ENCODE results near the gene ITIH2. TPM values are rescaled to one million over a fixed set of nuclear protein-coding genes. Genes with fewer than 3 reads are reported as not detected.

Gene ITIH2
- total RNA-seq, 2 experiments from 2014 or later: not detected

GRCh38 chr10:7788639-7789286 lies 85.6 kb downstream of the ITIH2 start:
- BruUV-seq (replicated peaks): no TSS peak
- Histone ChIP-seq H3K9me2 (ENCODE audit: insufficient read depth, low read length) (no peaks in the 10 kb centered on the region), H3K4me2 (ENCODE audit: low read length) (peak overlapping the region; percentile 91), H3K27ac (ENCODE audit: low read depth, low read length, poor library complexity, severe bottlenecking) (peak overlapping the region; percentile 35), H2AFZ (ENCODE audit: low read length) (no peak overlapping the region; the same call in 1 of the 2 replicates), H3K9me3 (ENCODE audit: low read length) (no peaks in the 10 kb centered on the region), H4K20me1 (ENCODE audit: insufficient read depth, low read length) (peaks cover 46% of the 10 kb centered on the region), H3K79me2 (ENCODE audit: insufficient read depth, low read depth, low read length) (peaks cover 98% of the 10 kb centered on the region), H3K4me1 (ENCODE audit: insufficient read depth, low read length, poor library complexity, severe bottlenecking) (peaks cover 24% of the 10 kb centered on the region), H3K36me3 (ENCODE audit: insufficient read depth, low read length) (peaks cover 45% of the 10 kb centered on the region), H3K4me3 (ENCODE audit: low read depth, low read length, poor library complexity, severe bottlenecking) (peak overlapping the region; percentile 79)
- TF ChIP-seq CTCF (conservative IDR thresholded peaks at IDR 0.05; ENCODE audit: low read length): no peak
- no peak for TF ChIP-seq EZH2phosphoT487 (IDR thresholded peaks at IDR 0.05; ENCODE audit: borderline replicate concordance, low read depth, low read length)
- CTCF ChIA-PET (ENCODE audit: unreplicated experiment): interaction anchor here (0.6 to 2.5 kb wide), 3 partner anchors 22 to 273 kb away, joined by 3 to 11 read pairs (median 3); partner anchors contain the start of gene TAF3
- DNase-seq (ENCODE audit: low spot score): peak; percentile 41
- intact Hi-C loops (cut with micrococcal nuclease; ENCODE audit: unreplicated experiment): loop anchor here (2.0 kb wide), 1 partner anchor 30 kb away; the partner anchor contains the start of gene TAF3
- POLR2A ChIA-PET: interaction anchor here (0.6 to 2.8 kb wide), 7 partner anchors 9 to 639 kb away, joined by 3 to 39 read pairs (median 3); partner anchors contain the start of gene TAF3

- Histone ChIP-seq H4K20me1 (ENCODE audit: insufficient read depth, low read length) (peaks cover 53% of the 10 kb centered on the region), H3K4me1 (ENCODE audit: insufficient read depth, low read length, poor library complexity, severe bottlenecking) (peaks cover 24% of the 10 kb centered on the region), H3K79me2 (ENCODE audit: insufficient read depth, low read depth, low read length) (peaks cover 98% of the 10 kb centered on the region), H3K4me3 (ENCODE audit: low read depth, low read length, poor library complexity, severe bottlenecking) (peak overlapping the region; percentile 79), H3K9me2 (ENCODE audit: insufficient read depth, low read length) (no peaks in the 10 kb centered on the region), H3K4me2 (ENCODE audit: low read length) (peak overlapping the region; percentile 91), H3K27ac (ENCODE audit: low read depth, low read length, poor library complexity, severe bottlenecking) (no peak overlapping the region), H3K36me3 (ENCODE audit: insufficient read depth, low read length) (peaks cover 51% of the 10 kb centered on the region), H3K9me3 (ENCODE audit: low read length) (no peaks in the 10 kb centered on the region), H2AFZ (ENCODE audit: low read length) (no peak overlapping the region)
- TF ChIP-seq CTCF (conservative IDR thresholded peaks at IDR 0.05; ENCODE audit: low read length) (no peak), EZH2phosphoT487 (IDR thresholded peaks at IDR 0.05; ENCODE audit: borderline replicate concordance, low read depth, low read length) (no peak)
- ChIA-PET POLR2A (interaction anchor here (2.4 to 2.8 kb wide), 2 partner anchors 20 to 29 kb away, joined by 11 to 39 read pairs; partner anchors contain the start of gene TAF3), CTCF (ENCODE audit: unreplicated experiment) (no interaction called here)
- DNase-seq (ENCODE audit: low spot score): no peak
- intact Hi-C loops (cut with micrococcal nuclease; ENCODE audit: unreplicated experiment): loop anchor here (2.0 kb wide), 1 partner anchor 29 kb away; the partner anchor contains the start of gene TAF3
- no TSS peak for BruUV-seq (replicated peaks)
Observed at GRCh38 chr10:7789390-7789789, 86.3 kb downstream of the ITIH2 start.

- ChIA-PET CTCF (ENCODE audit: unreplicated experiment) (no interaction called here), POLR2A (interaction anchor here (0.6 to 2.0 kb wide), 8 partner anchors 10 to 391 kb away, joined by 3 to 8 read pairs (median 4); partner anchors contain the start of gene TAF3)
- no peak for TF ChIP-seq CTCF (conservative IDR thresholded peaks at IDR 0.05; ENCODE audit: low read length)
- no peak for TF ChIP-seq EZH2phosphoT487 (IDR thresholded peaks at IDR 0.05; ENCODE audit: borderline replicate concordance, low read depth, low read length)
- Histone ChIP-seq H3K9me3 (ENCODE audit: low read length) (no peaks in the 10 kb centered on the region), H3K9me2 (ENCODE audit: insufficient read depth, low read length) (no peaks in the 10 kb centered on the region), H3K4me3 (ENCODE audit: low read depth, low read length, poor library complexity, severe bottlenecking) (no peak overlapping the region), H3K36me3 (ENCODE audit: insufficient read depth, low read length) (peaks cover 74% of the 10 kb centered on the region), H3K4me1 (ENCODE audit: insufficient read depth, low read length, poor library complexity, severe bottlenecking) (peaks cover 14% of the 10 kb centered on the region), H4K20me1 (ENCODE audit: insufficient read depth, low read length) (peaks cover 57% of the 10 kb centered on the region), H3K79me2 (ENCODE audit: insufficient read depth, low read depth, low read length) (peaks cover 93% of the 10 kb centered on the region), H3K4me2 (ENCODE audit: low read length) (0 out of 2 replicates have a peak overlapping the region, but pooled peaks have one; percentile 9), H3K27ac (ENCODE audit: low read depth, low read length, poor library complexity, severe bottlenecking) (no peak overlapping the region), H2AFZ (ENCODE audit: low read length) (no peak overlapping the region)
- intact Hi-C loops (cut with micrococcal nuclease; ENCODE audit: unreplicated experiment): no loop called here
- BruUV-seq (replicated peaks): no TSS peak
- no peak for DNase-seq (ENCODE audit: low spot score)
Observed at GRCh38 chr10:7792541-7792940, 89.4 kb downstream of the ITIH2 start.

Data from OCI-LY7 (cell line).